ENCODE results near the gene CTNNA3. TPM values are rescaled to one million over a fixed set of nuclear protein-coding genes. Genes with fewer than 3 reads are reported as not detected.

CTNNA3 gene
- total and polyA plus RNA-seq, 2 of the 4 experiments (the other 2 are of a cell fraction) = 0.19 to 0.90 TPM

DNA sequence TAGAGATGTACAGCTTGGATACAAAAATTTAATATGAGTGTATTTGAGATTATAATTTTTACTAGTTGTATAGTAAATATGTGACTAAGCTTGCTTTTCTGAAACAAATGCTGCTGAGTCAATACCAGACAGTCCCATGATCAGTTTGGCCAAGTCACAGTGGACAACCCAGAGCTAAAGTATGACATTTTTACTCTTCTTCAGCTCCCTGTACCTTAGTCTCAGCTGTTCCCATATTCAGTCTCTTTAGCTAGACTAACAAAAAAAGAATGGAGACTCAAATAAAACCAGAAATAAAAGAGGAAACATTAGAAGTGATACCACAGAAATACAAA is 189.3 kb downstream of the CTNNA3 start:
- Histone ChIP-seq H3K14ac (replicated peaks; ENCODE audit: low read depth, low read length) (no peak overlapping the region), H3K79me1 (ENCODE audit: low read depth in 1 of 2, low read length in 2 of 2) (no peaks in the 10 kb centered on the region), H3K4me3 (ENCODE audit: insufficient read depth, low read depth, low read length) (no peak overlapping the region), H2AFZ (replicated peaks; ENCODE audit: low read length, poor library complexity) (no peak overlapping the region), H4K20me1 (ENCODE audit: insufficient read depth, low read length) (no peaks in the 10 kb centered on the region), H2AK5ac (ENCODE audit: low read depth, low read length) (no peak overlapping the region), H3K56ac (ENCODE audit: extremely low read depth, insufficient read depth, low read length) (no peak overlapping the region), H2BK5ac (ENCODE audit: low read depth, low read length, poor library complexity, severe bottlenecking) (no peak overlapping the region), H3K9ac (ENCODE audit: low read depth, low read length) (no peak overlapping the region), H3K4me1 (ENCODE audit: control insufficient read depth, insufficient read depth, low read length) (no peaks in the 10 kb centered on the region), H3K4ac (ENCODE audit: low read depth, low read length) (no peak overlapping the region), H3K9me3 (ENCODE audit: control insufficient read depth, insufficient read depth, low read length) (no peaks in the 10 kb centered on the region), H2BK120ac (ENCODE audit: low read depth, low read length) (no peak overlapping the region), H3K18ac (ENCODE audit: low read depth, low read length) (no peak overlapping the region), H2BK20ac (ENCODE audit: low read depth, low read length) (no peak overlapping the region), H4K91ac (ENCODE audit: insufficient read depth, low read depth, low read length) (no peak overlapping the region), H3K36me3 (ENCODE audit: control insufficient read depth, insufficient read depth, low read length) (no peaks in the 10 kb centered on the region), H3K4me2 (ENCODE audit: low read depth, low read length) (no peak overlapping the region), H4K5ac (ENCODE audit: low read depth, low read length) (no peak overlapping the region), H3K9me1 (ENCODE audit: insufficient read depth, low read length) (no peaks in the 10 kb centered on the region), H4K8ac (ENCODE audit: low read depth in 2 of 2, low read length in 2 of 2) (no peak overlapping the region), H3K27me3 (ENCODE audit: control insufficient read depth, insufficient read depth, low read length) (no peaks in the 10 kb centered on the region), H3K27ac (ENCODE audit: insufficient read depth, low read length) (no peak overlapping the region), H2AK9ac (replicated peaks; ENCODE audit: low read depth, low read length, poor library complexity) (no peak overlapping the region), H2BK15ac (ENCODE audit: low read depth, low read length) (no peak overlapping the region), H3K23ac (ENCODE audit: low read depth, low read length) (no peak overlapping the region)
- no TSS peak for BruUV-seq (replicated peaks)
- POLR2A ChIA-PET (ENCODE audit: unreplicated experiment) = interaction anchor here (0.7 kb wide), 1 partner anchor 668 kb away, joined by 7 read pairs; no protein-coding TSS in a partner anchor
- DNase-seq = no peak
- no peak for ATAC-seq (ENCODE audit: low read depth)
- dilution Hi-C loops (cut with HindIII; ENCODE audit: low sequenced_read_pairs, unreplicated experiment) (no loop called here), intact Hi-C loops (cut with micrococcal nuclease) (no loop called here), in situ Hi-C loops (cut with MboI; ENCODE audit: low sequenced_read_pairs) (loop anchor here (25.0 kb wide), 1 partner anchor 569 kb away; the partner anchor contains the start of gene LRRTM3)
- TF ChIP-seq, protein P1, sequence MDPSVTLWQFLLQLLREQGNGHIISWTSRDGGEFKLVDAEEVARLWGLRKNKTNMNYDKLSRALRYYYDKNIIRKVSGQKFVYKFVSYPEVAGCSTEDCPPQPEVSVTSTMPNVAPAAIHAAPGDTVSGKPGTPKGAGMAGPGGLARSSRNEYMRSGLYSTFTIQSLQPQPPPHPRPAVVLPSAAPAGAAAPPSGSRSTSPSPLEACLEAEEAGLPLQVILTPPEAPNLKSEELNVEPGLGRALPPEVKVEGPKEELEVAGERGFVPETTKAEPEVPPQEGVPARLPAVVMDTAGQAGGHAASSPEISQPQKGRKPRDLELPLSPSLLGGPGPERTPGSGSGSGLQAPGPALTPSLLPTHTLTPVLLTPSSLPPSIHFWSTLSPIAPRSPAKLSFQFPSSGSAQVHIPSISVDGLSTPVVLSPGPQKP (IDR thresholded peaks at IDR 0.05; ENCODE audit: borderline replicate concordance, low read depth, low read length) = no peak
- TF ChIP-seq CHD1 (IDR thresholded peaks at IDR 0.05; ENCODE audit: low read depth, low read length) (no peak), MAZ (IDR thresholded peaks at IDR 0.05; ENCODE audit: borderline replicate concordance, low read depth, low read length) (no peak), POLR2A (IDR thresholded peaks at IDR 0.05; ENCODE audit: low read depth, low read length) (no peak), MAFK (IDR thresholded peaks at IDR 0.05; ENCODE audit: low read depth, low read length) (no peak), RCOR1 (IDR thresholded peaks at IDR 0.05; ENCODE audit: insufficient replicate concordance, low read length) (no peak)
- TF ChIP-seq, protein P2, sequence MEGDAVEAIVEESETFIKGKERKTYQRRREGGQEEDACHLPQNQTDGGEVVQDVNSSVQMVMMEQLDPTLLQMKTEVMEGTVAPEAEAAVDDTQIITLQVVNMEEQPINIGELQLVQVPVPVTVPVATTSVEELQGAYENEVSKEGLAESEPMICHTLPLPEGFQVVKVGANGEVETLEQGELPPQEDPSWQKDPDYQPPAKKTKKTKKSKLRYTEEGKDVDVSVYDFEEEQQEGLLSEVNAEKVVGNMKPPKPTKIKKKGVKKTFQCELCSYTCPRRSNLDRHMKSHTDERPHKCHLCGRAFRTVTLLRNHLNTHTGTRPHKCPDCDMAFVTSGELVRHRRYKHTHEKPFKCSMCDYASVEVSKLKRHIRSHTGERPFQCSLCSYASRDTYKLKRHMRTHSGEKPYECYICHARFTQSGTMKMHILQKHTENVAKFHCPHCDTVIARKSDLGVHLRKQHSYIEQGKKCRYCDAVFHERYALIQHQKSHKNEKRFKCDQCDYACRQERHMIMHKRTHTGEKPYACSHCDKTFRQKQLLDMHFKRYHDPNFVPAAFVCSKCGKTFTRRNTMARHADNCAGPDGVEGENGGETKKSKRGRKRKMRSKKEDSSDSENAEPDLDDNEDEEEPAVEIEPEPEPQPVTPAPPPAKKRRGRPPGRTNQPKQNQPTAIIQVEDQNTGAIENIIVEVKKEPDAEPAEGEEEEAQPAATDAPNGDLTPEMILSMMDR (conservative IDR thresholded peaks at IDR 0.05; ENCODE audit: low read depth, low read length) = no peak
- TF ChIP-seq, protein P3, sequence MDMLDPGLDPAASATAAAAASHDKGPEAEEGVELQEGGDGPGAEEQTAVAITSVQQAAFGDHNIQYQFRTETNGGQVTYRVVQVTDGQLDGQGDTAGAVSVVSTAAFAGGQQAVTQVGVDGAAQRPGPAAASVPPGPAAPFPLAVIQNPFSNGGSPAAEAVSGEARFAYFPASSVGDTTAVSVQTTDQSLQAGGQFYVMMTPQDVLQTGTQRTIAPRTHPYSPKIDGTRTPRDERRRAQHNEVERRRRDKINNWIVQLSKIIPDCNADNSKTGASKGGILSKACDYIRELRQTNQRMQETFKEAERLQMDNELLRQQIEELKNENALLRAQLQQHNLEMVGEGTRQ (IDR thresholded peaks at IDR 0.05; ENCODE audit: low read depth, low read length) = no peak
- CTCF ChIA-PET = interaction anchor here (1.1 to 1.3 kb wide), 2 partner anchors 13 to 14 kb away, joined by 4 to 5 read pairs; no protein-coding TSS in a partner anchor
